ENCODE results near the gene CHD1.

DNA sequence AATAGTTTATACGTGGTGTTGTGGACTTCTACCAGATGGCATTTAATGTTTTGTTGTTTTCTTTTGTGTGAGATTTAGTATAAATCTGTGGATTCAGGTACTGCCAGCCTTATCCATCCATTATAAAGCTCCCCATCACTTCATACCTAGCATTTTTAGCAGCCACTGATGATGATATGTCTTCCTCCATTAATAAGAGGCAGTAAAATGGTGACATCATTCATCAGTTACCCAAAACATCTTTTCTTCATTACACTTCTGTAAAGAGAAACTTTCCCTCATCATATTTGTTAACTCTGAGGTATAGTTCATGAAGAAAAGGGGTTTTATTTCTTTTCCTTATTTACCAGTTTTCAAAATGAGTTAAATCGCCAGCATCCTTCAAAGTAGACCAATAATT, 19.4 kb downstream of the CHD1 start:
- TF ChIP-seq, protein P1, sequence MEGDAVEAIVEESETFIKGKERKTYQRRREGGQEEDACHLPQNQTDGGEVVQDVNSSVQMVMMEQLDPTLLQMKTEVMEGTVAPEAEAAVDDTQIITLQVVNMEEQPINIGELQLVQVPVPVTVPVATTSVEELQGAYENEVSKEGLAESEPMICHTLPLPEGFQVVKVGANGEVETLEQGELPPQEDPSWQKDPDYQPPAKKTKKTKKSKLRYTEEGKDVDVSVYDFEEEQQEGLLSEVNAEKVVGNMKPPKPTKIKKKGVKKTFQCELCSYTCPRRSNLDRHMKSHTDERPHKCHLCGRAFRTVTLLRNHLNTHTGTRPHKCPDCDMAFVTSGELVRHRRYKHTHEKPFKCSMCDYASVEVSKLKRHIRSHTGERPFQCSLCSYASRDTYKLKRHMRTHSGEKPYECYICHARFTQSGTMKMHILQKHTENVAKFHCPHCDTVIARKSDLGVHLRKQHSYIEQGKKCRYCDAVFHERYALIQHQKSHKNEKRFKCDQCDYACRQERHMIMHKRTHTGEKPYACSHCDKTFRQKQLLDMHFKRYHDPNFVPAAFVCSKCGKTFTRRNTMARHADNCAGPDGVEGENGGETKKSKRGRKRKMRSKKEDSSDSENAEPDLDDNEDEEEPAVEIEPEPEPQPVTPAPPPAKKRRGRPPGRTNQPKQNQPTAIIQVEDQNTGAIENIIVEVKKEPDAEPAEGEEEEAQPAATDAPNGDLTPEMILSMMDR (IDR thresholded peaks at IDR 0.05), result no peak
- no peak for TF ChIP-seq POLR2A (IDR thresholded peaks at IDR 0.05)

Measured in uterus (tissue), 2 donors.